Esophagus muscularis mucosa (tissue), 4 donors: ENCODE results near the gene PODXL2.

ENCODE experiments used
- CTCF ChIP-seq, 3 experiments: fragments of 200-600 bp in 2 of 3; fragments of 450-650 bp in 1 of 3; sonication (generic) in 2 of 3; IDR thresholded peaks; one replicate each; pipeline ENCODE4 v1.5.1; 2017 to 2019; ENCODE audit warnings: antibody characterized with exemption in 3 of 3, mild to moderate bottlenecking in 2 of 3, moderate library complexity in 1 of 3
- EP300 ChIP-seq: sonication (generic); formaldehyde crosslinking; IDR thresholded peaks from one replicate; pipeline ENCODE4 v1.6.1; 2017; ENCODE audit warnings: antibody characterized with exemption
- POLR2A ChIP-seq: fragments of 450-650 bp; IDR thresholded peaks from one replicate; pipeline ENCODE4 v1.6.1; 2017; ENCODE audit warnings: antibody characterized with exemption, moderate library complexity, mild to moderate bottlenecking, low read depth
- POLR2AphosphoS5 ChIP-seq, 2 donors: sonication (generic); formaldehyde crosslinking; IDR thresholded peaks; one replicate each; pipeline ENCODE4 v1.6.1; 2017; ENCODE audit warnings: antibody characterized with exemption in 2 of 2

GRCh38 chr3:127622031-127622430 lies 7.0 kb upstream of the PODXL2 start:
- TF ChIP-seq CTCF (IDR thresholded peaks at IDR 0.05) (no peak), POLR2A (no peak), POLR2AphosphoS5 (IDR thresholded peaks at IDR 0.05) (no peak), EP300 (no peak)
